Measurements from ENCODE around the gene VWA1. TPM values are rescaled to one million over a fixed set of nuclear protein-coding genes. Genes with fewer than 3 reads are reported as not detected.

VWA1 gene
- 100 to 1,000 TPM; 113 to 147 TPM for total RNA-seq
- polyA plus RNA-seq (ENCODE audit: insufficient read length in 6 of 6): 100 to 1,000 TPM in 1 of 6 donors, 10 to 100 TPM in 5; 50.0 to 104 (median 60.9) TPM
- long read RNA-seq, donor 1, full-length matches to known transcripts: 75 of 106 reads
- long read RNA-seq, donor 1, partial matches to known transcripts: 31 of 106 reads
- long read RNA-seq, donor 1, other reads (novel, unspliced or antisense): 0 of 106 reads
- long read RNA-seq, donor 2, full-length matches to known transcripts: 31 of 40 reads
- long read RNA-seq, donor 2, partial matches to known transcripts: 9 of 40 reads
- long read RNA-seq, donor 2, other reads (novel, unspliced or antisense): 0 of 40 reads
- long read RNA-seq, donor 3, full-length matches to known transcripts: 33 of 33 reads
- long read RNA-seq, donor 3, partial matches to known transcripts: 0 of 33 reads
- long read RNA-seq, donor 3, other reads (novel, unspliced or antisense): 0 of 33 reads
- long read RNA-seq, donor 4, full-length matches to known transcripts: 2 of 24 reads
- long read RNA-seq, donor 4, partial matches to known transcripts: 21 of 24 reads
- long read RNA-seq, donor 4, other reads (novel, unspliced or antisense): 1 of 24 reads
- long read RNA-seq, donor 5, full-length matches to known transcripts: 47 of 63 reads
- long read RNA-seq, donor 5, partial matches to known transcripts: 16 of 63 reads
- long read RNA-seq, donor 5, other reads (novel, unspliced or antisense): 0 of 63 reads
- long read RNA-seq, donor 6, full-length matches to known transcripts: 23 of 23 reads
- long read RNA-seq, donor 6, partial matches to known transcripts: 0 of 23 reads
- long read RNA-seq, donor 6, other reads (novel, unspliced or antisense): 0 of 23 reads
- long read RNA-seq, donor 7, full-length matches to known transcripts: 45 of 45 reads
- long read RNA-seq, donor 7, partial matches to known transcripts: 0 of 45 reads
- long read RNA-seq, donor 7, other reads (novel, unspliced or antisense): 0 of 45 reads
- long read RNA-seq, donor 8, full-length matches to known transcripts: 55 of 60 reads
- long read RNA-seq, donor 8, partial matches to known transcripts: 5 of 60 reads
- long read RNA-seq, donor 8, other reads (novel, unspliced or antisense): 0 of 60 reads
- long read RNA-seq, donor 9, full-length matches to known transcripts: 1 of 1 reads
- long read RNA-seq, donor 9, partial matches to known transcripts: 0 of 1 reads
- long read RNA-seq, donor 9, other reads (novel, unspliced or antisense): 0 of 1 reads
- long read RNA-seq, donor 10, full-length matches to known transcripts: 33 of 49 reads
- long read RNA-seq, donor 10, partial matches to known transcripts: 13 of 49 reads
- long read RNA-seq, donor 10, other reads (novel, unspliced or antisense): 3 of 49 reads
- long read RNA-seq, donor 11, full-length matches to known transcripts: 27 of 32 reads
- long read RNA-seq, donor 11, partial matches to known transcripts: 0 of 32 reads
- long read RNA-seq, donor 11, other reads (novel, unspliced or antisense): 5 of 32 reads
- long read RNA-seq, donor 12, full-length matches to known transcripts: 53 of 97 reads
- long read RNA-seq, donor 12, partial matches to known transcripts: 44 of 97 reads
- long read RNA-seq, donor 12, other reads (novel, unspliced or antisense): 0 of 97 reads

- TF ChIP-seq CTCF (IDR thresholded peaks at IDR 0.05): no peak
- intact Hi-C loops (cut with DNase I): no loop called here
- peak; percentile 39 for ATAC-seq
- peak; percentile 69 to 91 (median 80) for DNase-seq
- Histone ChIP-seq H3K27ac (peak within 1 kb of the TSS; percentile 84 to 91), H3K27me3 (peaks cover 0 to 85% of the 10 kb centered on the region in 2 donors), H3K4me1 (peaks cover 36 to 78% of the 10 kb centered on the region in 2 donors), H3K36me3 (peaks cover 0 to 4% of the 10 kb centered on the region in 2 donors), H3K4me3 (peak within 1 kb of the TSS; percentile 42 to 52), H3K9me3 (no peaks in the 10 kb centered on the region)
These were observed at the start of gene VWA1 for GRCh38 chr1:1435106-1435903. TSS of gene VWA1 (plus strand) at chr1:1435690. CDS start at chr1:1435749, 59 bp downstream.

GRCh38 chr1:1385931-1386330, 49.6 kb upstream of the VWA1 start:
- Histone ChIP-seq H3K9me3 (no peaks in the 10 kb centered on the region), H3K4me3 (no peak overlapping the region), H3K27me3 (no peaks in the 10 kb centered on the region), H3K27ac (no peak overlapping the region), H3K36me3 (peaks cover 6 to 74% of the 10 kb centered on the region in 2 donors), H3K4me1 (peaks cover 0 to 9% of the 10 kb centered on the region in 2 donors)
- intact Hi-C loops (cut with DNase I): no loop called here
- peak in 1 of 4 donors; percentile 35 for DNase-seq
- TF ChIP-seq CTCF (IDR thresholded peaks at IDR 0.05): no peak
- no peak for ATAC-seq

GRCh38 chr1:1387098-1388077, 48.1 kb upstream of the VWA1 start:
- peak in 1 of 4 donors; percentile 55 for DNase-seq
- H3K27me3 ChIP-seq: no peaks in the 10 kb centered on the region
- H3K9me3 ChIP-seq: no peaks in the 10 kb centered on the region
- intact Hi-C loops (cut with DNase I): no loop called here
- TF ChIP-seq CTCF (IDR thresholded peaks at IDR 0.05): no peak
- H3K4me1 ChIP-seq: peaks cover 0 to 16% of the 10 kb centered on the region in 2 donors
- H3K4me3 ChIP-seq: no peak overlapping the region
- no peak for ATAC-seq
- H3K27ac ChIP-seq: no peak overlapping the region
- H3K36me3 ChIP-seq: peaks cover 6 to 79% of the 10 kb centered on the region in 2 donors

All from left lung (tissue), 14 donors.